ENCODE results near the gene ZNF275. TPM values are rescaled to one million over a fixed set of nuclear protein-coding genes. Genes with fewer than 3 reads are reported as not detected.

Gene ZNF275
- total and polyA plus RNA-seq, 10 of the 15 experiments (the other 5 are each of a cell fraction or from before 2014, with no cell fraction given): 1.3 to 17.4 (median 6.2) TPM

GRCh38 chrX:153395613-153396319, 61.8 kb downstream of the ZNF275 start:
- ChIA-PET CTCF (no interaction called here), SMC1A (ENCODE audit: uncharacterized antibody, unreplicated experiment) (no interaction called here), RAD21 (ENCODE audit: unreplicated experiment) (no interaction called here), POLR2A (no interaction called here)
- H3K4me1 ChIP-seq (ENCODE audit: control insufficient read depth, insufficient read depth, low read length): no peaks in the 10 kb centered on the region
- TF ChIP-seq POU2F2 (IDR thresholded peaks at IDR 0.05; ENCODE audit: borderline replicate concordance, low read depth, low read length) (no peak), REST (IDR thresholded peaks at IDR 0.05; ENCODE audit: low read depth, low read length) (no peak), SUPT20H (IDR thresholded peaks at IDR 0.05; ENCODE audit: borderline replicate concordance, control insufficient read depth, low read depth, low read length) (no peak), NBN (IDR thresholded peaks at IDR 0.05) (no peak), CHD4 (IDR thresholded peaks at IDR 0.05) (no peak), BCL11A (IDR thresholded peaks at IDR 0.05; ENCODE audit: low read depth, low read length) (no peak)
- H3K9ac ChIP-seq (ENCODE audit: control insufficient read depth, insufficient read depth, low read length): no peak overlapping the region
- no TSS peak for BruUV-seq (replicated peaks)
- no peak overlapping the region for H3K4me3 ChIP-seq
- no peak overlapping the region for H3K27ac ChIP-seq (ENCODE audit: control insufficient read depth, insufficient read depth)
- H3K36me3 ChIP-seq (ENCODE audit: control insufficient read depth in 2 of 2, insufficient read depth in 2 of 2, low read length in 1 of 2): no peaks in the 10 kb centered on the region
- H3K4me2 ChIP-seq (ENCODE audit: control insufficient read depth, insufficient read depth): no peak overlapping the region
- intact Hi-C loops (cut with micrococcal nuclease; ENCODE audit: unreplicated experiment): no loop called here
- no peak for ATAC-seq
- FAIRE-seq: no peak
- H4K20me1 ChIP-seq (ENCODE audit: control insufficient read depth, insufficient read depth): no peaks in the 10 kb centered on the region
- no peaks in the 10 kb centered on the region; the same call in 2 of the 3 replicates for H3K9me3 ChIP-seq (replicated peaks; ENCODE audit: control insufficient read depth, insufficient read depth, low read length)
- H3K27me3 ChIP-seq (replicated peaks in 1 of 2; ENCODE audit: control insufficient read depth in 2 of 2, insufficient read depth in 2 of 2, low read length in 1 of 2): no peaks in the 10 kb centered on the region; a peak in 1 of 4 replicates
- H3K79me2 ChIP-seq (ENCODE audit: control insufficient read depth, insufficient read depth, low read length): no peaks in the 10 kb centered on the region
- no peak for DNase-seq (ENCODE audit: low read depth, low spot score)
- in situ Hi-C loops (cut with MboI): no loop called here
- WGBS (ENCODE audit: insufficient coverage, insufficient replicate concordance, low lambda C conversion rate, missing lambda C conversion rate): 60% methylated on average over 23 of the region's 26 CpGs
- H2AFZ ChIP-seq (ENCODE audit: control insufficient read depth, low read depth, low read length): no peak overlapping the region
